ENCODE results near the gene SOX12. TPM values are rescaled to one million over a fixed set of nuclear protein-coding genes. Genes with fewer than 3 reads are reported as not detected.

Gene SOX12
- 17.6 and 19.7 TPM in 2 replicates for total RNA-seq

GRCh38 chr20:325045-325888, at the start of gene SOX12:
Gene SOX12, plus strand, starts transcription at chr20:325552. Its CDS starts 373 bp downstream, at chr20:325925.

GRCh38 chr20:290084-290831, 35.1 kb upstream of the SOX12 start, which contains the start of gene C20orf96:
Gene C20orf96, minus strand, starts transcription at chr20:290750. Its CDS starts 140 bp downstream, at chr20:290610.

GRCh38 chr20:297098-297924, 28.0 kb upstream of the SOX12 start, which contains the start of gene ZCCHC3:
Gene ZCCHC3, plus strand, starts transcription at chr20:297570. Its CDS starts 17 bp downstream, at chr20:297587.

GRCh38 chr20:346640-347316, 21.4 kb downstream of the SOX12 start, which contains the start of gene NRSN2:
Gene NRSN2, plus strand, starts transcription at chr20:347111. Its CDS starts 2,533 bp downstream, at chr20:349644.

Other genes with a start within 250 kb of the SOX12 start
- gene DEFB125, start 237.9 kb upstream of the SOX12 start, total RNA-seq, result not detected in 2 replicates
- not detected in 2 replicates for gene DEFB126, start 183.0 kb upstream of the SOX12 start, total RNA-seq
- gene DEFB127, start 168.1 kb upstream of the SOX12 start, total RNA-seq, result not detected in 2 replicates
- not detected in 2 replicates for gene DEFB128, start 135.8 kb upstream of the SOX12 start, total RNA-seq
- not detected in 2 replicates for gene DEFB129, start 98.3 kb upstream of the SOX12 start, total RNA-seq
- not detected in 2 replicates for gene DEFB132, start 67.8 kb upstream of the SOX12 start, total RNA-seq
- gene C20orf96, start 34.8 kb upstream of the SOX12 start, total RNA-seq, result 0.51 and 0.93 TPM in 2 replicates
- 25.1 and 34.5 TPM in 2 replicates for gene ZCCHC3, start 28.0 kb upstream of the SOX12 start, total RNA-seq
- 55.3 and 58.9 TPM in 2 replicates for gene NRSN2, start 21.6 kb downstream of the SOX12 start, total RNA-seq
- gene TRIB3, start 55.2 kb downstream of the SOX12 start, total RNA-seq, result 79.1 and 152 TPM in 2 replicates
- 117 and 150 TPM in 2 replicates for gene RBCK1, start 82.7 kb downstream of the SOX12 start, total RNA-seq
- 36.1 and 38.8 TPM in 2 replicates for gene TBC1D20, start 137.0 kb downstream of the SOX12 start, total RNA-seq
- gene CSNK2A1, start 218.2 kb downstream of the SOX12 start, total RNA-seq, result 52.3 and 75.8 TPM in 2 replicates